HG03571 (cell line): ENCODE results near the gene GOLGA7B.
"Not testable (repeated sequence)": the region's sequence is repeated elsewhere in the genome, so short reads cannot be mapped to it uniquely, and the experiment has no call there.

Source experiments
- ATAC-seq: cut with Tn5 transposase; IDR thresholded peaks from one replicate; pipeline ENCODE4 v1.9.1; 2021; ENCODE audit not compliant: unreplicated experiment

Gene GOLGA7B

DNA sequence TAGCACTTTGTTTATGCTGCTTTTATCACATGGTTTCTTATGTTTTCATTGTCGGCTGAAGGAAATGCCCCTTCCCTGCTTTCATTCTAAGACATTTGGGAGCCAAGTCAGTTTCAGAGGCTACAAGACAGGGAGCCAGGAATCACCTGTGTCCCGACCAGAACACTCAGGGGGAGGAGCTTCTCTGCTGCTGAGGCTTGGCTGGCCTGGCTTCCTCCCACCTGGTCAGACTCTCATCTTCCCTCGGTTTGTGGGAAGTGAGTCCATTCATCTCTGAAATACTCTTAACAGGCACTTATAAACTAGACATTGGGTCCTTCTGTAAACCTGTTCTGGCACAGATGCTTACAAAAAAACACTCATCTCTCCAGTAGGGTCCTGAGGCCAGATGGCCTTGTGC lies 19.6 kb upstream of the GOLGA7B start:
- ATAC-seq: no peak

DNA sequence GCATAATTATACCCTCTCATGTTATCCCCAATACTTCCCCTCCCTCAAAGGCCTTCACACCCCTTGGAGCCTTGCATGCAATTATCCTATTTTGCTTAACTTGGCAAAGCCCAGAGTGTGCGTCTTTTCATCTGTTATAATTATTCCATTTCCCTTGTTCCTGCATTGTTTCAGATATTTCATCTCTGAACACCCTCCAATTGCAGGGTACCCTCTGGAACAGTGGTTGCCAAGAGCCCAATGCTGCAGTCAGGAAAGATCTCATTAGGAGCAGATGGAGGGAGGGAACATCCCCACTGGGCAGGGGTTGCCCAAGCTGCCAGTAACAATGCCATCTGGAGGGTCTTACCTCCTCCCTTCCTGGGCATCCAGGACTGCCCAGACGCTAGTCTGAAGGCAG lies 18.4 kb upstream of the GOLGA7B start:
- no peak for ATAC-seq

- no peak for ATAC-seq
Observed at GRCh38 chr10:97836446-97836845, 13.2 kb upstream of the GOLGA7B start.

DNA sequence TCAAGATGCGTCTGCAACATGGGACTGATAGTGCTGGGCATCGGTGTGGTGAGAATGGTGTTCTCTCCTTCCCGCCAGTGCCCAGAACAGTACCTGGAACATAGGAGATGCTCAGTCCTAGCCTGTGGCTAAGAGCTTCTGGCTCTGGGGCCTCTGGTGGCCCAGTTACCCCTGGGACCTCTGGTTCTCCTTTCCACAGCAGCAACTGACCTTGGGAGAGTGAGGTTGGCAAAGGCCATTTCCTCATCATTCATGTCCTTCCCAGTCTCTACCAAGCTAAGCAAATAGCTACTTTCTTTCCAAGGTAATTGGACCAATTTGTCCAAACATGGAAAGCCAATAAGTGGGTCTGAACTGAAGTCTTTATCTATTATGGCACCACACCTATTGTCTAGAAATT lies 11.6 kb upstream of the GOLGA7B start:
- ATAC-seq: no peak

GRCh38 chr10:97841166-97841565 lies 8.5 kb upstream of the GOLGA7B start:
- not testable (repeated sequence) for ATAC-seq

- not testable (repeated sequence) for ATAC-seq
Observed at GRCh38 chr10:97842114-97842513, 7.5 kb upstream of the GOLGA7B start.

GRCh38 chr10:97842656-97843280 lies 6.9 kb upstream of the GOLGA7B start:
- no peak for ATAC-seq

DNA sequence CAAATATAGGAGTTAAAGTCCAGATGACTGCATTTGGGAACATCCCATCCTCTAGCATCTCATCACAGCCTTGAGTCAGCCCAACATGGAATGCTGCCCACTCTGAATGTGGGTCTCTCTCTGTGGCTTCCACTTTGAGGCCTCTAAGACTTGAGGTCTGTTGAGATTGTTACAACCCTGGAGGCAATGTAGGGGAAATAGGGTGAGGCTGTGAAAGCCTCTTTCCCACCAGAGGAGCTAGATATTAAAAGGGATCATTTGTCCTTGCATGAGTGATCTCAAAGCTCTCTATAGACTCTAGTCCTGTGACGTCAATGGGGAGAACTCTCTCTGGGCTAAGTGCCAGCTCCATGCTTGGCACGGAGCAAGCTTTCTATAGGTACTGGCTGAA lies 6.4 kb upstream of the GOLGA7B start:
- ATAC-seq: no peak

DNA sequence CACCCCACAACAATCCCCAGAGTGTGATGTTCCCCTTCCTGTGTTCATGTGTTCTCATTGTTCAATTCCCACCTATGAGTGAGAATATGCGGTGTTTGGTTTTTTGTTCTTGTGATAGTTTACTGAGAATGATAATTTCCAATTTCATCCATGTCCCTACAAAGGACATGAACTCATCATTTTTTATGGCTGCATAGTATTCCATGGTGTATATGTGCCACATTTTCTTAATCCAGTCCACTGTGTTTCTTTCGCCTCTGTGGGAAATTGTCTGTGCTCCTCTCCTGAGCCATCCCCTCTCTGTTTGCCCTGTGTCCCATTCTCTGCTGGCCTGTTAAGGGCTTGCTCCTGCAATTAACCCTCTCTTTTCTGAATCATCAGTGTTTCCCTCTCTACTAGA lies 5.7 kb upstream of the GOLGA7B start:
- not testable (repeated sequence) for ATAC-seq

- no peak for ATAC-seq
Observed at GRCh38 chr10:97844678-97845077, 5.0 kb upstream of the GOLGA7B start.

GRCh38 chr10:97849103-97849686 lies 448 bp upstream of the GOLGA7B start:
- ATAC-seq: no peak

- ATAC-seq: no peak
Observed at GRCh38 chr10:97850446-97850845, 803 bp downstream of the GOLGA7B start.

GRCh38 chr10:97851341-97852001 lies 1.8 kb downstream of the GOLGA7B start:
- ATAC-seq: no peak

- ATAC-seq: no peak
Observed at GRCh38 chr10:97852277-97852676, 2.6 kb downstream of the GOLGA7B start.

DNA sequence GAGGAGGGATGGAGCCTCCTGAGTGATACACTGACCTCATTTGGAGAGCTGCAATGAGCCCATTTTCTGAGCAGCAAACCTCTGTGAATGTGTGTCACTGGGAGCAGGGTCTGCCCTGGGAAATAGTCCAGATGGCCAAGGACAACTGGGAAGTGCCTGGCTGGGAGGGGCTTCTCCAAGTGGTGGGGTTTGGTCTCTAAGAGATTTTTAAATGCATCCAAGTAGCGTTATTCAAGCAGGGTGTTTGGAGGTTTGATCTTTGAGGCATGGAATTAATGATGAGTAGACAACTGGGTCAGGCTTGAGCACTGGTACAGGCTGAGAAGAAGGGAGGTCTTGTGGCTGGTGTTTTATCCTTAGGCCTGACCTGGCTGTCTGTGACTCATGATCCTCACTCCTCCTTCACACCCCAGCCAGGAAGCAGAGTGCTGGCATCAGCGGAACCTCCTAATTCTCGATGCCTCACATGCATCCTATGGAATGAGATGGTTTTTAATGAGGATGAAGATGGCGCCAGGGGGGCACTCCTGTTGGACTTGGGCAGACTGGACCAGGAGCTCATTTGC lies 3.3 kb downstream of the GOLGA7B start:
- ATAC-seq: no peak

GRCh38 chr10:97854743-97855142 lies 5.1 kb downstream of the GOLGA7B start:
- ATAC-seq: no peak

DNA sequence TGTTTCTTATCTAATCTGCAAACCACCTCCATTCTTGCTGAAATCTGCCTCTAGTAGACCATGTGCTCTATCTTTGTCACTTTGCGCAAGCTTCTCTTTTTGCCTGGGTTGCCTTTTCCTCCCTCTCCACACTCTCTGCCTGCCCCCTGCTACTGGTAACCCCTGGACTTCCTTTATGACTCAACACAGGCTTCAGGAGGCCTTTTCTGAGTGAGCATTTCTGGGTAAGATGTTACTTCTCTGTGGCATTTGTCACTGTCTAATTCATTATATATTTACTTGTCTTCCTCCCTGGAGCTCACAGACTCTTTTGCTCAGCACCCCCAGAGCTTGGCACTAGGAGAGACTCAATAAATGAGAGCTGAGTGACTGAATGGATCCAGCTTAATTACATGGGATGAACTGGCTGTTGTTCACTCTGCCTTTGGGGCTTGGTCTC lies 8.4 kb downstream of the GOLGA7B start:
- no peak for ATAC-seq

DNA sequence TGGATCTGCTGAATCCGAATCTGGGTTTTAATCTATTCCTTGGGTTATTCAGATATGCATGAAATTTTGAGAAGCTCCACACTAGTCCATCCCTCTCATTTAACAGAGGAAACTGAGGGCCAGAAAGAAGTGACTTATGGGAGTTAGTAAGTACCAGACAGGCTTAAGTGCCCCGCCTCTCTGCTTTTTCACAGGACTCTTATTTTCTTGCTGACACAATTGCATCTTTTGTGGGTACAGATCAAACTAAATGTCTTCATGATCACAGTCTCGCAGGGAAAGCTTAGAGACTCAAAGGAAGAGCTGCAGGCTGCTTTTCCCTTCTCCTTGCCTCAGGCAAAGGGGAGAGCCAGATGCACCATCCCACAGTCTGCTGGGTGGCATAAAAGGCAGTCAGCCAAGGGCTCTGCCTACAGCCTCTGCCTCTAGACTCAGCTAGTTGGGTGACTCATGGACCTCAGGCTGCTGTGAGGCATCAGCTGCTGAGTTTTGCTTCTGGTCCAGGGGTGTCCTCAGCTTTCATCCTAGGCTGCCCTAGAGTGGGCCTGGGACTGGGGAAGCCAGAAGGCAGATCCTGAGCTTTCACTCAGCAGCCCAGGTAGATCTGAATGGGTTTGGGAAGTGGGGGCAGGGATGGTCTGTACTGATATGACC lies 11.6 kb downstream of the GOLGA7B start:
- no peak for ATAC-seq

DNA sequence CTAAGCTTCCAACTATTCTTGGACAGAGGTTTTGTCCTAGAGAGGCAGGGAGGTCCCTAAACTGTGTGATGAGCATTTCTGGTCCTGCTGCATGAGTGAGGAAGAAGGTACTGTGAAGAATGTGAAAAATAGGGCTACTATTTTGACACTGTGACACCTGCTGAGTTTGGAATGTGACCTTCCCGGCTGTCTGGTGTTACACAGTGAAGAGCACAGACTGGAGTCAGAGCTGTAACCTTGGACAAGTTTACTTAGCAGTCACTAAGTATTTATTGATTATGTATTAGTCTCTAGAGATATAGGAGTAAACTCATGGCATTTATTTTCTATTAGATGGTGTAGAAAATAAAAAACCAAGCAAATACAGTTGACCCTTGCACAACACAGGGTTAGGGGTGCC lies 12.3 kb downstream of the GOLGA7B start:
- no peak for ATAC-seq

GRCh38 chr10:97863808-97864207 lies 14.2 kb downstream of the GOLGA7B start:
- no peak for ATAC-seq

DNA sequence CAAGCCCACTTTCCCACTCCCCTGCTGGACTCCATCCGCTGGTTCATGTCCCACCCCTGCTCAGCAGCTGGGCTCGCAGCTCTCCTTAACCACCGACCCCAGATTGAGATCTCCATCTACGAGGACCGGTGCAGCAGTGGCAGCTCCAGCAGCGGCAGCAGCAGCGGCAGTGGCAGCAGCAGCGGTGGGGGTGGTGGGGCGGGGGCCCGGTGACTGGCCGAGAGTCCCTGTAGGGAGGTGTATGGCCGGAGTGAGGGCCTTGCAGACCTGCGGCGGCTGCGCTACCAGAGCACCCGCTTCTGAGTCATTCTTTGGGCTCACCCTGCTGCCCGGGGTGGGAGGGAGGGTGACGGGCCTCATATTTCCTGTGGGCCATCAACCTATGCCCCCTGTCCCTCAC lies 15.8 kb downstream of the GOLGA7B start:
- ATAC-seq: no peak
